Suprapubic skin (tissue), 4 donors: ENCODE results near the gene UMOD. TPM values are rescaled to one million over a fixed set of nuclear protein-coding genes. Genes with fewer than 3 reads are reported as not detected.

Experiments used
- DNase-seq, 2 donors: peaks; one replicate each; pipeline ENCODE4 v3.0.0-alpha.2; 2019; ENCODE audit warnings: low spot score in 2 of 2
- H3K27ac ChIP-seq: fragments of 200-600 bp; sonication (generic); one replicate; pipeline ENCODE4 v1.5.1; 2019
- H3K27me3 ChIP-seq: fragments of 200-600 bp; sonication (generic); one replicate; pipeline ENCODE4 v1.5.1; 2019
- H3K36me3 ChIP-seq: fragments of 200-600 bp; sonication (generic); one replicate; pipeline ENCODE4 v1.5.1; 2019
- H3K4me1 ChIP-seq: fragments of 200-600 bp; sonication (generic); one replicate; pipeline ENCODE4 v1.5.1; 2019
- H3K4me3 ChIP-seq: fragments of 200-600 bp; sonication (generic); one replicate; pipeline ENCODE4 v1.5.1; 2019; ENCODE audit warnings: mild to moderate bottlenecking
- H3K9me3 ChIP-seq: fragments of 200-600 bp; sonication (generic); one replicate; pipeline ENCODE4 v1.5.1; 2019
- EP300 ChIP-seq: sonication (generic); formaldehyde crosslinking; IDR thresholded peaks from one replicate; pipeline ENCODE4 v1.6.1; 2017; ENCODE audit warnings: antibody characterized with exemption
- POLR2A ChIP-seq, 2 donors: fragments of 450-650 bp; IDR thresholded peaks; one replicate each; pipeline ENCODE4 v1.6.1; 2017; ENCODE audit warnings: antibody characterized with exemption in 2 of 2, mild to moderate bottlenecking in 2 of 2, moderate library complexity in 2 of 2
- POLR2AphosphoS5 ChIP-seq, 3 donors: sonication (generic); formaldehyde crosslinking; IDR thresholded peaks; one replicate each; pipeline ENCODE4 v1.6.1; 2017; ENCODE audit warnings: antibody characterized with exemption in 3 of 3
- WGBS: methylation state at CpG from one replicate; pipeline ENCODE4 v1.1.5; 2018; 5-methylcytosine and 5-hydroxymethylcytosine counted together
- total RNA-seq, 4 donors: library from RNA; depleted of rRNA; stranded (reverse); fragments of >200 nt; gene quantifications; one replicate each; pipeline ENCODE4 v1.1.0, GENCODE V29; 2016
- TF ChIP-seq, protein P1 (sequence below), 2 donors: fragments of 200-600 bp in 1 of 2; fragments of 450-650 bp in 1 of 2; sonication (generic) in 1 of 2; IDR thresholded peaks; one replicate each; pipeline ENCODE4 v1.5.1; 2016 to 2019; ENCODE audit warnings: antibody characterized with exemption in 2 of 2, mild to moderate bottlenecking in 1 of 2, moderate library complexity in 1 of 2

Gene UMOD
- total RNA-seq, 4 donors from 2014 or later = not detected

DNA sequence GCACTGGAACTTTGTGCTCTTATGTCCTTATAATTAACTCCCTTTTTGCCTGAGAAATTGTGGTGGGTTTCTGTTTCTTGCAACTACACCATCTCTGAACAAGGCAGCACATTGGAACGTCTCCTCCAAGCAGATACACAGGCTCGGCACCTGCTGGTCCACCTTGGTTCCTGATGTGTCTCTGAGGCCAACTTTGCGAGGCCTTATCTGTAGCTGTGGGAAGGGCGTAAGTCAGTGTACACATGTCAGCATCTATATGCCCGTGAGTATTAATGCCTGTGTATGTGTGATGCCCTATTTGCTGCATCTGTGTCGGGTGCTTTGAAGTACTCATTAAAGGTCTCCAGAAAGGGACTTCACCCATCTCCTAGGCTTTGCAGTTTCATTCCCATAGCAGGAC, 42.7 kb downstream of the UMOD start:
- H3K36me3 ChIP-seq = no peaks in the 10 kb centered on the region
- no peaks in the 10 kb centered on the region for H3K4me1 ChIP-seq
- 94% methylated on average over 6 of the region's 6 CpGs for WGBS
- TF ChIP-seq EP300 = no peak
- no peak for TF ChIP-seq POLR2A (IDR thresholded peaks at IDR 0.05)
- TF ChIP-seq POLR2AphosphoS5 (IDR thresholded peaks at IDR 0.05) = no peak
- TF ChIP-seq, protein P1, sequence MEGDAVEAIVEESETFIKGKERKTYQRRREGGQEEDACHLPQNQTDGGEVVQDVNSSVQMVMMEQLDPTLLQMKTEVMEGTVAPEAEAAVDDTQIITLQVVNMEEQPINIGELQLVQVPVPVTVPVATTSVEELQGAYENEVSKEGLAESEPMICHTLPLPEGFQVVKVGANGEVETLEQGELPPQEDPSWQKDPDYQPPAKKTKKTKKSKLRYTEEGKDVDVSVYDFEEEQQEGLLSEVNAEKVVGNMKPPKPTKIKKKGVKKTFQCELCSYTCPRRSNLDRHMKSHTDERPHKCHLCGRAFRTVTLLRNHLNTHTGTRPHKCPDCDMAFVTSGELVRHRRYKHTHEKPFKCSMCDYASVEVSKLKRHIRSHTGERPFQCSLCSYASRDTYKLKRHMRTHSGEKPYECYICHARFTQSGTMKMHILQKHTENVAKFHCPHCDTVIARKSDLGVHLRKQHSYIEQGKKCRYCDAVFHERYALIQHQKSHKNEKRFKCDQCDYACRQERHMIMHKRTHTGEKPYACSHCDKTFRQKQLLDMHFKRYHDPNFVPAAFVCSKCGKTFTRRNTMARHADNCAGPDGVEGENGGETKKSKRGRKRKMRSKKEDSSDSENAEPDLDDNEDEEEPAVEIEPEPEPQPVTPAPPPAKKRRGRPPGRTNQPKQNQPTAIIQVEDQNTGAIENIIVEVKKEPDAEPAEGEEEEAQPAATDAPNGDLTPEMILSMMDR (IDR thresholded peaks at IDR 0.05) = no peak
- H3K27me3 ChIP-seq = no peaks in the 10 kb centered on the region
- no peak overlapping the region for H3K27ac ChIP-seq
- no peak overlapping the region for H3K4me3 ChIP-seq
- DNase-seq = no peak
- H3K9me3 ChIP-seq = no peaks in the 10 kb centered on the region

GRCh38 chr16:20308801-20309590, 43.5 kb downstream of the UMOD start:
- Histone ChIP-seq H3K9me3 (no peaks in the 10 kb centered on the region), H3K27ac (no peak overlapping the region), H3K27me3 (no peaks in the 10 kb centered on the region), H3K4me3 (no peak overlapping the region), H3K36me3 (no peaks in the 10 kb centered on the region), H3K4me1 (no peaks in the 10 kb centered on the region)
- 75% methylated on average over 4 of the region's 4 CpGs for WGBS
- TF ChIP-seq, protein P1 (IDR thresholded peaks at IDR 0.05) = no peak
- TF ChIP-seq EP300 = no peak
- TF ChIP-seq POLR2AphosphoS5 (IDR thresholded peaks at IDR 0.05) = no peak
- no peak for TF ChIP-seq POLR2A (IDR thresholded peaks at IDR 0.05)
- no peak for DNase-seq

- Histone ChIP-seq H3K4me3 (no peak overlapping the region), H3K4me1 (no peaks in the 10 kb centered on the region), H3K27me3 (no peaks in the 10 kb centered on the region), H3K36me3 (no peaks in the 10 kb centered on the region), H3K27ac (no peak overlapping the region), H3K9me3 (no peaks in the 10 kb centered on the region)
- TF ChIP-seq POLR2AphosphoS5 (IDR thresholded peaks at IDR 0.05) = no peak
- no peak for TF ChIP-seq POLR2A (IDR thresholded peaks at IDR 0.05)
- TF ChIP-seq EP300 = no peak
- TF ChIP-seq, protein P1 (IDR thresholded peaks at IDR 0.05) = no peak
- 81% methylated on average over 4 of the region's 4 CpGs for WGBS
- DNase-seq = no peak
These were observed 44.2 kb downstream of the UMOD start for GRCh38 chr16:20308266-20308665.

- Histone ChIP-seq H3K27ac (no peak overlapping the region), H3K4me3 (no peak overlapping the region), H3K27me3 (no peaks in the 10 kb centered on the region), H3K36me3 (no peaks in the 10 kb centered on the region), H3K9me3 (no peaks in the 10 kb centered on the region), H3K4me1 (no peaks in the 10 kb centered on the region)
- TF ChIP-seq, protein P1 (IDR thresholded peaks at IDR 0.05) = no peak
- no peak for DNase-seq
- WGBS = 93% methylated on average over 7 of the region's 7 CpGs
These were observed 44.7 kb downstream of the UMOD start for GRCh38 chr16:20307791-20308190.

- Histone ChIP-seq H3K4me3 (no peak overlapping the region), H3K27ac (no peak overlapping the region), H3K27me3 (no peaks in the 10 kb centered on the region), H3K4me1 (no peaks in the 10 kb centered on the region), H3K36me3 (no peaks in the 10 kb centered on the region), H3K9me3 (no peaks in the 10 kb centered on the region)
- TF ChIP-seq, protein P1 (IDR thresholded peaks at IDR 0.05) = no peak
- TF ChIP-seq POLR2A (IDR thresholded peaks at IDR 0.05) (no peak), POLR2AphosphoS5 (IDR thresholded peaks at IDR 0.05) (no peak), EP300 (no peak)
- WGBS = 88% methylated on average over 1 of the region's 1 CpG
- no peak for DNase-seq
These were observed 45.3 kb downstream of the UMOD start for GRCh38 chr16:20307240-20307671.
